Daoy (cell line): ENCODE results near the gene EN2. TPM values are rescaled to one million over a fixed set of nuclear protein-coding genes. Genes with fewer than 3 reads are reported as not detected.

Experiments used
- DNase-seq: peaks from one replicate; pipeline ENCODE4 v3.0.0-alpha.2; 2015; ENCODE audit warnings: low read depth
- total RNA-seq: library from RNA; depleted of rRNA; stranded (reverse); fragments of >200 nt; shearing (Covaris generic); gene quantifications from 2 replicates; pipeline ENCODE4 v1.2.3, GENCODE V29; 2014

EN2 gene
- total RNA-seq, 1 experiment from 2014 or later, result 1.4 TPM

- no peak for DNase-seq
Measured at GRCh38 chr7:155486783-155487508, 29.0 kb downstream of the EN2 start.

GRCh38 chr7:155487509-155488482, 29.9 kb downstream of the EN2 start:
- DNase-seq, result no peak

- DNase-seq, result no peak
Measured at GRCh38 chr7:155488483-155489127, 30.7 kb downstream of the EN2 start.

GRCh38 chr7:155489158-155489840, 31.4 kb downstream of the EN2 start:
- DNase-seq, result no peak

GRCh38 chr7:155489862-155490696, 32.1 kb downstream of the EN2 start:
- DNase-seq, result peak; percentile 53

- peak; percentile 77 for DNase-seq
Measured at GRCh38 chr7:155490697-155491628, 33.0 kb downstream of the EN2 start.

- DNase-seq, result peak; percentile 10
Measured at GRCh38 chr7:155491812-155492211, 33.9 kb downstream of the EN2 start.

GRCh38 chr7:155493744-155494538, 36.0 kb downstream of the EN2 start:
- DNase-seq, result no peak

GRCh38 chr7:155494551-155494950, 36.6 kb downstream of the EN2 start:
- no peak for DNase-seq

- DNase-seq, result no peak
Measured at GRCh38 chr7:155495440-155496248, 37.7 kb downstream of the EN2 start.

- DNase-seq, result no peak
Measured at GRCh38 chr7:155496267-155497005, 38.5 kb downstream of the EN2 start.

GRCh38 chr7:155497149-155497901, 39.4 kb downstream of the EN2 start:
- DNase-seq, result no peak

- no peak for DNase-seq
Measured at GRCh38 chr7:155505422-155505793, 47.5 kb downstream of the EN2 start.

- peak; percentile 85 for DNase-seq
Measured at GRCh38 chr7:155506854-155507337, 49.0 kb downstream of the EN2 start.

GRCh38 chr7:155507576-155507975, 49.6 kb downstream of the EN2 start:
- DNase-seq, result no peak
